Adrenal gland (tissue), 12 donors: ENCODE measurements around the gene FAM83C. TPM values are rescaled to one million over a fixed set of nuclear protein-coding genes. Genes with fewer than 3 reads are reported as not detected.
A peak's percentile ranks its signal among the peaks of the same experiment; 100 is the strongest.
"Not testable (repeated sequence)": the region's sequence is repeated elsewhere in the genome, so short reads cannot be mapped to it uniquely, and the experiment has no call there.

Source experiments
- DNase-seq, 7 donors: peaks; one replicate each; pipeline ENCODE4 v3.0.0-alpha.2; 2019 to 2020
- H3K27ac ChIP-seq, 5 donors: fragments of 200-600 bp; sonication (generic) in 4 of 5; 1 replicate in 3 of 5; 2 replicates in 2 of 5; pipeline versions ENCODE4 v1.5.1 to v1.8.0; 2016 to 2020; ENCODE audit warnings: mild to moderate bottlenecking in 1 of 5
- H3K27me3 ChIP-seq: fragments of 200-600 bp; 2 replicates; pipeline ENCODE4 v1.8.0; 2021
- H3K36me3 ChIP-seq, 2 donors: fragments of 200-600 bp; replicated peaks in 1 of 2; 1 replicate in 1 of 2; 2 replicates in 1 of 2; pipeline versions ENCODE4 v1.5.1 to v1.8.0; 2018 to 2022
- H3K4me1 ChIP-seq, 2 donors: fragments of 200-600 bp; replicated peaks in 1 of 2; 1 replicate in 1 of 2; 2 replicates in 1 of 2; pipeline versions ENCODE4 v1.5.1 to v1.8.0; 2018 to 2021
- H3K4me3 ChIP-seq, 4 donors: fragments of 200-600 bp; sonication (generic) in 3 of 4; one replicate each; pipeline ENCODE4 v1.5.1; 2016 to 2018
- H3K9me3 ChIP-seq, 3 donors: fragments of 200-600 bp; sonication (generic) in 1 of 3; replicated peaks in 1 of 3; 1 replicate in 2 of 3; 2 replicates in 1 of 3; pipeline versions ENCODE4 v1.5.1 to v1.8.0; 2016 to 2021
- POLR2A ChIP-seq, 2 donors: fragments of 450-650 bp; IDR thresholded peaks; one replicate each; pipeline ENCODE4 v1.6.1; 2017; ENCODE audit warnings: antibody characterized with exemption in 2 of 2, mild to moderate bottlenecking in 2 of 2, moderate library complexity in 1 of 2
- WGBS, 4 donors: extraction: QIAGEN DNeasy Blood & Tissue Kit in 2 of 4; methylation state at CpG; one replicate each; pipeline versions ENCODE4 v1.1.5 to v1.1.7; 2013 to 2017; 5-methylcytosine and 5-hydroxymethylcytosine counted together
- intact Hi-C, 2 donors: fragments of 100-400 bp; cut with DNase I; formaldehyde crosslinking; loops; one replicate each; pipeline versions ENCODE4 v1.14.1 to v1.15.0; 2022 to 2023
- polyA plus RNA-seq, 3 donors: library from polyadenylated mRNA; stranded (reverse); fragments of 200-250 nt in 2 of 3; fragments of 350-450 nt in 1 of 3; fragmentation: Illumina TruSeq in 1 of 3; extraction: RNeasy Lipid Tissue Mini Kit (QIAGEN cat#74804) in 1 of 3; gene quantifications; one replicate each; pipeline ENCODE4 v1.2.3, GENCODE V29; 2013 to 2014
- total RNA-seq, 9 donors: library from RNA; depleted of rRNA in 4 of 9; stranded (reverse); fragments of >200 nt in 4 of 9; fragments of 120-200 nt in 1 of 9; fragmentation: NEBNext Ultra II Directional in 1 of 9; extraction: Animal tissue kit (Norgen Biotek cat#: 25700) in 1 of 9; gene quantifications; one replicate each; pipeline versions ENCODE4 v1.1.0 to v1.2.4, GENCODE V29; 2013 to 2023
- TF ChIP-seq, protein P1 (sequence below), 6 experiments: fragments of 450-650 bp in 4 of 6; fragments of 200-600 bp in 2 of 6; sonication (generic) in 1 of 6; IDR thresholded peaks; 1 replicate in 5 of 6; 2 replicates in 1 of 6; pipeline versions ENCODE4 v1.5.1 to v1.8.0; 2016 to 2021; ENCODE audit warnings: antibody characterized with exemption in 6 of 6, mild to moderate bottlenecking in 2 of 6, moderate library complexity in 1 of 6
- donor health status: healthy with polysubstance abuse.
- donor health status: Bipolar disorder and iron deficiency.
- donor health status: DM: yes; HTN: yes; CAD: no.
- donor health status: DM: no; HTN: no; CAD: no.
- donor health status: DM: no; HTN: no; CAD: no.
- donor health status: DM: yes; HTN: yes; CAD: no.

FAM83C gene
- total and polyA plus RNA-seq, 12 donors: 0.03 to 0.11 TPM; not detected in 10

DNA sequence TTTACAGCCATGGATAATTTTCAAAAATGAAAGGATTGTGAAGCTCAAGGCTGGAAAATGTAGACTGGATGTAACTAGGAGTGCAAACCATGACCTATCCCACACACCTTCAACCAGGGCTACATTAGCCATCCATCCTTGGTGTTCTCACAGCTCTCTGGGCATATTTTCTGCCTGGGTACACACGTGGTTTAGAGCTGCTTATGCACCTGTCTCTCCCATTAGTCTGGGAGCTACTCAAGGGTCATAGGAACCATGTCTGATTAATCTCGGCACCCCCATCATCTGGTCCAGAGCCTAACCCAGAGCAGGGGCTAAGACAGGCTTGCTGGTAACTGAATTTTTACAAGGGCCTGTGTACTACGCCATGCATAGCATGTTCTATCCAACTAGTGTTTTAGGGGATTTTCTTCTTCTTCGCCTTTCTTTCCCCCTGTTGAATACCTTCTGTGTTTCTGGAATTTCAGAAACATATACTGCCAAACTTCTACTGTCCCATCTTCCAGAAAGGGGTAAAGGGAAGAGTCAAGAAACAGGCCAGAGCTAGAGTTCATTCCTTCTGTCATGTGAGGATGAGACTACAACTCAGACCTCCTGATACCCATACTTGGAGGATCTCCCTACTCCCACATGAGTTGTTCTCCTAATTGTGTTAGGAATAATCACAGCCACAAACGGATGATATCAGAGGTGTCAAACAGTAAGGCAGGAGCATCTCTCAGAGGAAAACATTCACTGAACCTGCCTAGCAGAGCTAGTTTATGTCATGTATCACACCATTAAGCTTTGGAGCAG is 25.4 kb upstream of the FAM83C start:
- H3K27ac ChIP-seq: peak overlapping the region in 1 of 5 donors; percentile 22
- H3K4me1 ChIP-seq: peaks cover 0 to 9% of the 10 kb centered on the region in 2 donors
- intact Hi-C loops: no loop called here
- no peaks in the 10 kb centered on the region for H3K9me3 ChIP-seq
- DNase-seq: no peak
- no peaks in the 10 kb centered on the region for H3K36me3 ChIP-seq
- no peak overlapping the region for H3K4me3 ChIP-seq
- WGBS, 4 donors: 88 to 98% (median 90%) methylated on average over 5 of the region's 5 CpGs
- TF ChIP-seq, protein P1, sequence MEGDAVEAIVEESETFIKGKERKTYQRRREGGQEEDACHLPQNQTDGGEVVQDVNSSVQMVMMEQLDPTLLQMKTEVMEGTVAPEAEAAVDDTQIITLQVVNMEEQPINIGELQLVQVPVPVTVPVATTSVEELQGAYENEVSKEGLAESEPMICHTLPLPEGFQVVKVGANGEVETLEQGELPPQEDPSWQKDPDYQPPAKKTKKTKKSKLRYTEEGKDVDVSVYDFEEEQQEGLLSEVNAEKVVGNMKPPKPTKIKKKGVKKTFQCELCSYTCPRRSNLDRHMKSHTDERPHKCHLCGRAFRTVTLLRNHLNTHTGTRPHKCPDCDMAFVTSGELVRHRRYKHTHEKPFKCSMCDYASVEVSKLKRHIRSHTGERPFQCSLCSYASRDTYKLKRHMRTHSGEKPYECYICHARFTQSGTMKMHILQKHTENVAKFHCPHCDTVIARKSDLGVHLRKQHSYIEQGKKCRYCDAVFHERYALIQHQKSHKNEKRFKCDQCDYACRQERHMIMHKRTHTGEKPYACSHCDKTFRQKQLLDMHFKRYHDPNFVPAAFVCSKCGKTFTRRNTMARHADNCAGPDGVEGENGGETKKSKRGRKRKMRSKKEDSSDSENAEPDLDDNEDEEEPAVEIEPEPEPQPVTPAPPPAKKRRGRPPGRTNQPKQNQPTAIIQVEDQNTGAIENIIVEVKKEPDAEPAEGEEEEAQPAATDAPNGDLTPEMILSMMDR (IDR thresholded peaks at IDR 0.05): no peak
- no peak for TF ChIP-seq POLR2A (IDR thresholded peaks at IDR 0.05)
- H3K27me3 ChIP-seq: no peaks in the 10 kb centered on the region

- Histone ChIP-seq H3K36me3 (no peaks in the 10 kb centered on the region), H3K4me3 (no peak overlapping the region), H3K9me3 (no peaks in the 10 kb centered on the region), H3K4me1 (peaks cover 0 to 9% of the 10 kb centered on the region in 2 donors), H3K27ac (no peak overlapping the region), H3K27me3 (no peaks in the 10 kb centered on the region)
- DNase-seq: no peak
- no peak for TF ChIP-seq POLR2A (IDR thresholded peaks at IDR 0.05)
- TF ChIP-seq, protein P1 (IDR thresholded peaks at IDR 0.05): no peak
- 92 to 100% (median 94%) methylated on average over 2 of the region's 2 CpGs for WGBS, 4 donors
- intact Hi-C loops: no loop called here
Measured at GRCh38 chr20:35316086-35316485, 23.9 kb upstream of the FAM83C start.

DNA sequence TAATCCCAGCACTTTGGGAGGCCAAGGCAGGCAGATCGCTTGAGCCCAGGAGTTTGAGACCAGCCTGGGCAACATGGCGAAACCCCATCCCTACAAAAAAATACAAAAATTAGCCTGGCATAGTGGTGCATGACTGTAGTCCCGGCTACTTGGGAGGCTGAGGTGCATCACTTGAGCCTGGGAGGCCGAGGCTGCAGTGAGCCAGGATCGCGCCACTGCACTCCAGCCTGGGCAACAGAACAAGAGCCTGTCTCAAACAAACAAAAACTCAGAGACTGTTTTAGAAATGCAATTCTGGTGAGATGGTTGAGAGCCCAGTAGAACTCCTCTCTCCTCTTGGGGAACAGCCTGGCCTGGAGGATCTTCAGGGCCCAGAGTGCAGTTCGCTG is 23.4 kb upstream of the FAM83C start:
- 95 to 99% (median 98%) methylated on average over 7 of the region's 7 CpGs for WGBS, 4 donors
- DNase-seq, H3K4me3 ChIP-seq, H3K4me1 ChIP-seq, H3K9me3 ChIP-seq, intact Hi-C loops, H3K27me3 ChIP-seq, H3K36me3 ChIP-seq, H3K27ac ChIP-seq: not testable (repeated sequence)

- intact Hi-C loops: no loop called here
- TF ChIP-seq, protein P1 (IDR thresholded peaks at IDR 0.05): no peak
- no peak for TF ChIP-seq POLR2A (IDR thresholded peaks at IDR 0.05)
- no peak overlapping the region for H3K27ac ChIP-seq
- no peaks in the 10 kb centered on the region for H3K9me3 ChIP-seq
- peaks cover 0 to 9% of the 10 kb centered on the region in 2 donors for H3K4me1 ChIP-seq
- WGBS, 4 donors: 70 to 95% (median 85%) methylated on average over 3 of the region's 3 CpGs
- no peak overlapping the region for H3K4me3 ChIP-seq
- no peak for DNase-seq
- no peaks in the 10 kb centered on the region for H3K36me3 ChIP-seq
- no peaks in the 10 kb centered on the region for H3K27me3 ChIP-seq
Measured at GRCh38 chr20:35314816-35315631, 22.8 kb upstream of the FAM83C start.
